Stimulated activated CD8-positive, alpha-beta memory T cell treated with anti-CD3 and anti-CD28 coated beads, Interleukin-7, amount 100 ng/mL, for 48 hours (primary cell): Measurements from ENCODE around the gene PLAC8.
"Not testable (repeated sequence)": the region's sequence is repeated elsewhere in the genome, so short reads cannot be mapped to it uniquely, and the experiment has no call there.

ENCODE experiments used
- DNase-seq, 2 donors: peaks; one replicate each; pipeline ENCODE4 v3.0.0-alpha.2; 2020; ENCODE audit warnings: low read depth in 1 of 2; ENCODE audit errors: extremely low read depth in 1 of 2

The PLAC8 gene

GRCh38 chr4:83074086-83074704 lies 40.3 kb downstream of the PLAC8 start:
- no peak for DNase-seq

- no peak for DNase-seq
Observed at GRCh38 chr4:83071116-83071515, 43.4 kb downstream of the PLAC8 start.

GRCh38 chr4:83067058-83067639 lies 47.4 kb downstream of the PLAC8 start:
- no peak for DNase-seq

- DNase-seq = no peak
Observed at GRCh38 chr4:83065266-83065665, 49.3 kb downstream of the PLAC8 start.

GRCh38 chr4:83062739-83063138 lies 51.8 kb downstream of the PLAC8 start:
- DNase-seq = no peak

GRCh38 chr4:83054928-83055327 lies 59.6 kb downstream of the PLAC8 start:
- no peak for DNase-seq

- DNase-seq = not testable (repeated sequence)
Observed at GRCh38 chr4:83048781-83049180, 65.7 kb downstream of the PLAC8 start.

GRCh38 chr4:83046693-83047473 lies 67.6 kb downstream of the PLAC8 start:
- DNase-seq = no peak

GRCh38 chr4:83043801-83044407 lies 70.6 kb downstream of the PLAC8 start:
- no peak for DNase-seq

- not testable (repeated sequence) for DNase-seq
Observed at GRCh38 chr4:83043157-83043556, 71.4 kb downstream of the PLAC8 start.

GRCh38 chr4:83040269-83040668 lies 74.3 kb downstream of the PLAC8 start:
- no peak for DNase-seq
